Natural killer cell (primary cell): ENCODE measurements around the gene DHRS3. TPM values are rescaled to one million over a fixed set of nuclear protein-coding genes. Genes with fewer than 3 reads are reported as not detected.

ENCODE experiments used
- ATAC-seq, 3 donors: fragments of 150-1000 bp in 2 of 3; fragments of 200-7000 bp in 1 of 3; cut with Tn5 transposase; 1 replicate in 1 of 3; 2 replicates in 2 of 3; pipeline ENCODE4 v1.10.0; 2021; ENCODE audit warnings: mild to moderate bottlenecking in 2 of 3, moderate library complexity in 2 of 3
- DNase-seq, 2 donors: peaks; one replicate each; pipeline versions ENCODE4 v3.0.0 to v3.0.0-alpha.2; 2013 to 2021; ENCODE audit warnings: mixed read lengths in 1 of 2
- H3K27ac ChIP-seq: one replicate; pipeline ENCODE4 v1.5.1; 2013; ENCODE audit warnings: mild to moderate bottlenecking, low read length
- H3K27me3 ChIP-seq: one replicate; pipeline ENCODE4 v1.6.1; 2013; ENCODE audit warnings: low read length; ENCODE audit not compliant: control insufficient read depth, insufficient read depth
- H3K36me3 ChIP-seq: one replicate; pipeline ENCODE4 v1.6.1; 2013; ENCODE audit warnings: low read length; ENCODE audit not compliant: control insufficient read depth, insufficient read depth
- H3K4me1 ChIP-seq: one replicate; pipeline ENCODE4 v1.6.1; 2013; ENCODE audit warnings: low read length; ENCODE audit not compliant: control insufficient read depth, insufficient read depth
- H3K4me3 ChIP-seq: one replicate; pipeline ENCODE4 v1.5.1; 2013; ENCODE audit warnings: low read length
- H3K9me3 ChIP-seq: one replicate; pipeline ENCODE4 v1.6.1; 2013; ENCODE audit warnings: low read length; ENCODE audit not compliant: control insufficient read depth, insufficient read depth
- H3K27ac Mint-ChIP-seq, 2 donors: one replicate each; pipeline ENCODE4 v1.8.0; 2022; ENCODE audit warnings: mild to moderate bottlenecking in 2 of 2, mixed read lengths in 2 of 2, moderate library complexity in 1 of 2
- H3K27me3 Mint-ChIP-seq, 2 donors: one replicate each; pipeline ENCODE4 v1.8.0; 2022; ENCODE audit warnings: low read depth in 2 of 2, mixed read lengths in 2 of 2
- H3K36me3 Mint-ChIP-seq: one replicate; pipeline ENCODE4 v1.8.0; 2022; ENCODE audit warnings: mixed read lengths
- H3K4me1 Mint-ChIP-seq, 2 donors: one replicate each; pipeline ENCODE4 v1.8.0; 2022; ENCODE audit warnings: mixed read lengths in 2 of 2
- H3K4me3 Mint-ChIP-seq: one replicate; pipeline ENCODE4 v1.8.0; 2022; ENCODE audit warnings: mild to moderate bottlenecking, moderate library complexity, mixed read lengths
- H3K9me3 Mint-ChIP-seq, 2 donors: one replicate each; pipeline ENCODE4 v1.8.0; 2022; ENCODE audit warnings: mixed read lengths in 2 of 2
- WGBS: methylation state at CpG from one replicate; pipeline ENCODE4 v1.1.7; 2013; ENCODE audit warnings: missing lambda C conversion rate; ENCODE audit not compliant: insufficient coverage; 5-methylcytosine and 5-hydroxymethylcytosine counted together
- intact Hi-C: fragments of 100-400 bp; cut with micrococcal nuclease; formaldehyde crosslinking; loops from one replicate; pipeline ENCODE4 v1.14.2; 2022
- total RNA-seq, 4 donors: library from RNA; stranded (reverse); fragments of 120-200 nt in 1 of 4; gene quantifications; one replicate each; pipeline versions ENCODE4 v1.2.3 to v1.2.4, GENCODE V29; 2013 to 2022
- TF ChIP-seq, protein P1 (sequence below): fragments of 200-600 bp; IDR thresholded peaks from one replicate; pipeline ENCODE4 v1.8.0; 2022; ENCODE audit warnings: antibody characterized with exemption

DHRS3 gene
- total RNA-seq, 3 donors from 2014 or later (not counting 1 experiment from before 2014, with no cell fraction given), result 106 to 175 (median 153) TPM

DNA sequence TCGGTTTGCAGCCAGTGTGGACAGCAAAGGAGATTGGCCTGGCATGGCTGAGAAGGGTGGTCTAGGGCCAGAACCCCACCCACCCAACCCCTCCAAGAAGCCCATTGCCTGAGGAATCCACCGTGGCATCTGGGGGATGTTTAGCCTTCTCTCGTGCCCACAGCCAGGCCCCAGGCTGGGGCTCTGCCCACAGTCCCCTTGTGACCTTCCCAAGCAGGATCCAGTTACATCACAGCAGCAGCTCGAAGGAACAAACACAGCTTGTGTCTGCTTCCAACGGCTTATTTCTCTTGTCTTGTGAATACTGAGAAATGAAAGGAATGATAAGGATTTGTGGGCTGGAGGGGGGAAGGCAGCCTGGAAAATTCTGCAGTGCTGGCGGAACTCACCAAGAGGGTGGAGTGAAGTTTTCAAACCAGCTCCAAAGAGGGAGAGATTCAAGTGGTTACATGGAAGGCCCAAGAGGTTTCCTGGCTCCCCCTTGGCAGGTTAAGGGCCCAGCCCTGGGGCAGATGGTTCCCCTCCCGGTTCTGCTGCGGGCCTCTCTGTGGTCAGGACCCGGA, 61.6 kb downstream of the DHRS3 start:
- H3K4me1 Mint-ChIP-seq, result peaks cover 0 to 10% of the 10 kb centered on the region in 2 donors
- Histone ChIP-seq H3K9me3 (no peaks in the 10 kb centered on the region), H3K4me3 (no peak overlapping the region), H3K4me1 (no peaks in the 10 kb centered on the region), H3K27ac (no peak overlapping the region), H3K36me3 (no peaks in the 10 kb centered on the region), H3K27me3 (no peaks in the 10 kb centered on the region)
- DNase-seq (no peak), ATAC-seq (no peak)
- no peaks in the 10 kb centered on the region for H3K9me3 Mint-ChIP-seq
- TF ChIP-seq, protein P1, sequence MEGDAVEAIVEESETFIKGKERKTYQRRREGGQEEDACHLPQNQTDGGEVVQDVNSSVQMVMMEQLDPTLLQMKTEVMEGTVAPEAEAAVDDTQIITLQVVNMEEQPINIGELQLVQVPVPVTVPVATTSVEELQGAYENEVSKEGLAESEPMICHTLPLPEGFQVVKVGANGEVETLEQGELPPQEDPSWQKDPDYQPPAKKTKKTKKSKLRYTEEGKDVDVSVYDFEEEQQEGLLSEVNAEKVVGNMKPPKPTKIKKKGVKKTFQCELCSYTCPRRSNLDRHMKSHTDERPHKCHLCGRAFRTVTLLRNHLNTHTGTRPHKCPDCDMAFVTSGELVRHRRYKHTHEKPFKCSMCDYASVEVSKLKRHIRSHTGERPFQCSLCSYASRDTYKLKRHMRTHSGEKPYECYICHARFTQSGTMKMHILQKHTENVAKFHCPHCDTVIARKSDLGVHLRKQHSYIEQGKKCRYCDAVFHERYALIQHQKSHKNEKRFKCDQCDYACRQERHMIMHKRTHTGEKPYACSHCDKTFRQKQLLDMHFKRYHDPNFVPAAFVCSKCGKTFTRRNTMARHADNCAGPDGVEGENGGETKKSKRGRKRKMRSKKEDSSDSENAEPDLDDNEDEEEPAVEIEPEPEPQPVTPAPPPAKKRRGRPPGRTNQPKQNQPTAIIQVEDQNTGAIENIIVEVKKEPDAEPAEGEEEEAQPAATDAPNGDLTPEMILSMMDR, result no peak
- no peak overlapping the region for H3K4me3 Mint-ChIP-seq
- intact Hi-C loops, result no loop called here
- H3K27me3 Mint-ChIP-seq, result no peaks in the 10 kb centered on the region
- H3K27ac Mint-ChIP-seq, result no peak overlapping the region
- H3K36me3 Mint-ChIP-seq, result no peaks in the 10 kb centered on the region
- WGBS, result 48% methylated on average over 9 of the region's 9 CpGs

GRCh38 chr1:12555411-12556367, 62.3 kb downstream of the DHRS3 start:
- DNase-seq (no peak), ATAC-seq (no peak)
- WGBS, result 94% methylated on average over 12 of the region's 13 CpGs
- Histone ChIP-seq H3K36me3 (no peaks in the 10 kb centered on the region), H3K4me3 (no peak overlapping the region), H3K9me3 (no peaks in the 10 kb centered on the region), H3K4me1 (peaks cover under 1% of the 10 kb centered on the region), H3K27ac (no peak overlapping the region), H3K27me3 (no peaks in the 10 kb centered on the region)
- no peaks in the 10 kb centered on the region for H3K27me3 Mint-ChIP-seq
- H3K9me3 Mint-ChIP-seq, result no peaks in the 10 kb centered on the region
- H3K27ac Mint-ChIP-seq, result no peak overlapping the region
- no peaks in the 10 kb centered on the region for H3K36me3 Mint-ChIP-seq
- intact Hi-C loops, result no loop called here
- H3K4me3 Mint-ChIP-seq, result no peak overlapping the region
- peaks cover 3 to 13% of the 10 kb centered on the region in 2 donors for H3K4me1 Mint-ChIP-seq
- TF ChIP-seq, protein P1, result no peak

- Histone ChIP-seq H3K9me3 (no peaks in the 10 kb centered on the region), H3K27me3 (no peaks in the 10 kb centered on the region), H3K4me3 (no peak overlapping the region), H3K27ac (no peak overlapping the region), H3K36me3 (no peaks in the 10 kb centered on the region), H3K4me1 (peaks cover 5% of the 10 kb centered on the region)
- DNase-seq (no peak), ATAC-seq (no peak)
- TF ChIP-seq, protein P1, result no peak
- H3K27ac Mint-ChIP-seq, result no peak overlapping the region
- no peaks in the 10 kb centered on the region for H3K9me3 Mint-ChIP-seq
- 91% methylated on average over 18 of the region's 18 CpGs for WGBS
- H3K27me3 Mint-ChIP-seq, result no peaks in the 10 kb centered on the region
- H3K4me1 Mint-ChIP-seq, result peaks cover 5 to 17% of the 10 kb centered on the region in 2 donors
- H3K4me3 Mint-ChIP-seq, result no peak overlapping the region
- H3K36me3 Mint-ChIP-seq, result no peaks in the 10 kb centered on the region
- intact Hi-C loops, result no loop called here
Measured at GRCh38 chr1:12554521-12555305, 63.3 kb downstream of the DHRS3 start.
